ENCODE measurements around the gene OPN5.
"Not testable (repeated sequence)": the region's sequence is repeated elsewhere in the genome, so short reads cannot be mapped to it uniquely, and the experiment has no call there.

The OPN5 gene, protein sequence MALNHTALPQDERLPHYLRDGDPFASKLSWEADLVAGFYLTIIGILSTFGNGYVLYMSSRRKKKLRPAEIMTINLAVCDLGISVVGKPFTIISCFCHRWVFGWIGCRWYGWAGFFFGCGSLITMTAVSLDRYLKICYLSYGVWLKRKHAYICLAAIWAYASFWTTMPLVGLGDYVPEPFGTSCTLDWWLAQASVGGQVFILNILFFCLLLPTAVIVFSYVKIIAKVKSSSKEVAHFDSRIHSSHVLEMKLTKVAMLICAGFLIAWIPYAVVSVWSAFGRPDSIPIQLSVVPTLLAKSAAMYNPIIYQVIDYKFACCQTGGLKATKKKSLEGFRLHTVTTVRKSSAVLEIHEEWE

DNA sequence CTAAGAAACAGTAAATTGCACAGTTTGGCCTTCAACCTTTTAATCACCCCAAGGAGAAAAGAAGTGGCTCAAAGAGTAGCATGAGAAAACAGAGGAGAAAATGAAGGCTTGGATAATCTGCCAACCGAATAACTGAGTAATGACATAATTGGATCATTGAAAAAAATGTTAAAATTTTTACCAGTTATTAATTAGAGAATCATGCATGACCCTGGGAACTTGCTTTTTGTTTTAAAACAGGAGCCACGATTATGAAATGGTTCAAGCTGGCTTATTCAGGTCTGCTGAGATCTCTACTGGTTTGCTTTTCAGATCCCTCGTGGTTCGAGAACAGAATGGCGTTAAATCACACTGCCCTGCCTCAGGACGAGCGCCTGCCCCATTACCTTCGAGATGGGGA lies at the start of gene OPN5:
OPN5 (plus strand) TSS at position 301 of the 400 bp plus-strand sequence; CDS start at position 336, 35 bp downstream.
- no peak for DNase-seq

DNA sequence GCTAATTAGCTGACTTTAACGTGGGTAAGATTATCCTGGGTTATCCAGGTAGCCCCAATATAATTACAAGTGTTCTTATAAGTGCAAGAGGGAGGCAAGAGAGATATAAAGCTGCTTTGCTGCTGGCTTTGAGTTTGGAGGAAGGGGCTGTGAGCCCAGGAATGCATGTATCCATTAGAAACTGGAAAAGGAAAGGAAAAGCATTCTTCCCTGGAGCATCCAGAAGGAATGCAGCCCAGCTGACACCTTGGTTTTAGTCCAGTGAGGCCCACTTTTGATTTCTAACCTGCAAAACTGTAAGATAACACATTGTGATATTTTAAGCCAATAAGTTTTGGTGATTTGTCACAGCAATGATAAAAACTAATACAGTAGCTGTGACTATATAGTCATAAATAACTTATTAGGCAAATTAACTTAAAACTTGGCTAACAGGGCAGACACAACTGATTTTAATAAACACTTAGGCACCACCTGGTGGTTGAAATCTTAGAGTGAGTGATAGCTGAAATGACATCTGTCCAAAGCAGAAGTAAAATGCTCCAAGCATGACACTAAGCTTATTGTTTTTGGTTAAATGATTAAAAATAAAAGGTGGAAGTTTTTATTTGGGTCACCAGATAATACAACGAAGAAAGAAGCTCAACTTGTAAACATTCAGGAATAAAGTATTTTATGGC lies 47.8 kb upstream of the OPN5 start:
- no peak for DNase-seq

DNA sequence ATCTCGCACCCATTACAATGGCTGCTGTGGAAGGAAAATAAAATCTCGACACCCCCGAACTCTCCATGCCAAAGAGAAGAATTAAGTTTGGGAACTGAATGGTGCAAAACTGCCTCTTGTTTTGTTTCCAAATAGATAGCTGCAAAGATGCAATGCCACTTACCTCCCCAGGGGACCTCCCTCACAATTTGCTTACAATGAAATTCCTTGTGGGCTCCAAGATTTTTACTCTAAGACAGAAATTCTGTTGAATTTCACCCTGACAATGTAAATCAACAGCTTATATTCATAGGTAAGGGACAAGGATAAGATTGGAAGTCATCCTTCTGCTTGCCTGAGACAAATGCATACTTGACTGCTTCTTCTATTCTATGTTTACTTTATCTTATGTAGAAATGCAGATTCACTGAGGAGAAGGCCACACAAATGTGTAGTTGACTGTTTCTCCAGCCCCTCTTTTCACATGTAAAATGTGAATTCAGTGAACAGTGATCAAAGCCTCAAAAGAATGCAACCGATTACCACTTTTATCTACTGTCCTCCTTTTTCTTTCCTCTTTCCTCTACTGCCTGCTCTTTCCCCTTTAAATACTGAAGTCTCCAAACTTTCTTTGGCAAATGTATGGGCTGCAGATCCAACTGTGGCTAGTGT lies 46.9 kb upstream of the OPN5 start:
- no peak for DNase-seq

DNA sequence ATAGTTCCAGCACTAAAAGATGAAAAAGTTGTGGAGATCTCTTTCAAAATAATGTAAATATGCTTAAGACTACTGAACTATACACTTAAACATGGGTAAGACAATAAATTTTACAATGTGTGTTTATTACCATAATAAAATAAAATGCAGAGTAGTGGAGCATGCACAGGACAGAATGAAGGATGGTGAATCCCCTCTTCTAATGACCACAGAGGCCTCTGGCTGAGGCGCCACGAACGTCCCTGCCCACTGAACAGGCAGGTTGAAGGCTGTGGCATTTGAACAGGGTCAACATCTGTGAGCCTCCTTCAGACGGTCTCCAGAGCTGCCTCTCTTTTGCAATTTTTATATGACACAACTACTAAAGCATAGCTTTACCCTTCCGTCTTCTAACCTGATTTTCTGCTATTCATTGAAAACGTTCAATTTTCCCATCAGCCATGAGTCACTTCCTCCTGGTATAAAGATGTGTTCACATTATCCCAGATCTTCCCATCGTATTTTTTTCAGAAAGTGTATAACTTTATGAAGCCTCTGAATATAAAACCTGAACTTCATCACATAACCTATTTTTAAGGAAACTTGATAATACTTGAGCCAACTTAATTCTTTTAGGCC lies 45.6 kb upstream of the OPN5 start:
- no peak for DNase-seq

DNA sequence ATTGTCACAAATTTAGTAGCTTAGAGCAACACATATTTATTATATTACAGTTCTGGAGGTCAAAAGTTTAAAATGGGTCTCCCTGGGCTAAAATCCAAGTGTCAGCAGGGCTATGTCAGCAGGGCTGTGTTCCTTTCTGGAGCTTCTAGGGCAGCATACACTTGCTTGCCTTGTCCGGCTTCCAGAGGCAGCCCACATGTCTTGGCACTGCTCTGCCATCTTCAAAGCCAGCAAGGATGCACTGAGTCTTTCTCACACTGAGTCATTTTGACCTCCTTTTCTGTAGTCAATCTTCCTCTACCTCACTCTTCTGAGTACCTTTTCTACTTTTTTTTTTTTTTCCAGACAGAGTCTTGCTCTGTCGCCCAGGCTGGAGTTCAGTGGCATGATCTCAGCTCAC lies 44.4 kb upstream of the OPN5 start:
- DNase-seq, result no peak

DNA sequence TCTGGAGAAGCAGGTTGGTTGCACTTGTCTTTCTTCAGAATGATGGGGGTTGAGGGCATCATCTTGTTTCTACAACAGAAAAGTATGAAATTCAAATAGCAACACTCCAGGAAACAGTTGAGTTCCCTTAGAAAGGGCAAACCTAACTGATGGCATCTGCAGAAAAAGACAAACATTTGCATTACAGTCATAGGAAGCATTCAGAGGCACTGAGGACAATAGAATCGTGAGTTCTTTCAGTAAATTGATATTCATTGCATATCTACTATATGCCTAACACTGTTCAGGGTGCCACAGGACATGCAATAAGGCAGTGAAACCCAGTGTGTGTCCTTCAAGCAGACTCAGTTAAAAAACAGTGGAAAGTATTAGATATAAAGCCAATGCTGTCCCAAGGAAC lies 41.1 kb upstream of the OPN5 start:
- DNase-seq, result no peak

DNA sequence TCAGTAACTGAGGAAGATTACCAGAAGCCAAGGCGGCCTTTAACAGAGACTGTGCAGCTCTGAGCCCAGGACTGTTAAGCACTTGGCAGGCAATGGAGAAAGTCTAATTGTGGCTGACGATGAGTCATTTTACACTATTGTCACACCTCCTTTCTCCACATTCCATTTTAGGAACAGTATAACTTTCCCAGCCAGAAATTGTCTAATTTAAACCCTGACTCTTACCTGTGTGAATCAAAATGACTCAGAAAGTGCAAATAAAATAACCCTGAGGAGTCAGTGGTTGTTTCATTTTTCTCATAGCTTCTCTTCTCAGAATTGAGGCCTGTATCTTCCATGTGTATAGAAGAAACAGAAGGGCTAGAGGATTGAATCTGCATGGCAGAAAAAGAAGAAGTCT lies 40.0 kb upstream of the OPN5 start:
- no peak for DNase-seq

DNA sequence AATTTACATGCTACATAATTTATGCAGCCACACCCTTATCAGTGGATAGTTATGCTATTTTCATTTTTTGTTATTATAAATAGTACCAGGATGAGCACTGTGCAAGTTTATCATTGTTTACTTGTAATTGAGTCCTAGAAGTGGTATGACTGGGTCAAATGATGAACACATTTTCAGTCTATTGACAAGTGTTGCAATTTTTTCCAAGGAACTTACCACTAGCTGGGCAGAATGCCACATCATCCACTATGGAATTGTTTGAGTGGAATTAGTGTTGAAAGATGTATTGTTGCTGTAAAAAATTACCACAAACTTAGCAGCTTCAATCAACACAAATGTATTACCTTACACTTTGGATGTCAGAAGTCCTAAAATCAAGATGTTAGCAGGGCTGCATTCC lies 38.1 kb upstream of the OPN5 start:
- DNase-seq, result no peak

DNA sequence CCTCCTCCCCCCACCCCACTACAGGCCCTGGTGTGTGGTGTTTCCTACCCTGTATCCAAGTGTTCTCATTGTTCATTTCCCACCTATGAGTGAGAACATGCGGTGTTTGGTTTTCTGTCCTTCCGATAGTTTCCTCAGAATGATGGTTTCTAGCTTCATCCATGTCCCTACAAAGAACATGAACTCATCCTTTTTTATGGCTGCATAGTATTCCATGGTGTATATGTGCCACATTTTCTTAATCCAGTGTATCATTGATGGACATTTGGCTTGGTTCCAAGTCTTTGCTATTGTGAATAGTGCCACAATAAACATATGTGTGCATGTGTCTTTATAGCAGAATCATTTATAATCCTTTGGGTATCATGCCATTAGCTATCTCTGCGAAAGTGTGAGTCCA lies 36.6 kb upstream of the OPN5 start:
- DNase-seq, result not testable (repeated sequence)

DNA sequence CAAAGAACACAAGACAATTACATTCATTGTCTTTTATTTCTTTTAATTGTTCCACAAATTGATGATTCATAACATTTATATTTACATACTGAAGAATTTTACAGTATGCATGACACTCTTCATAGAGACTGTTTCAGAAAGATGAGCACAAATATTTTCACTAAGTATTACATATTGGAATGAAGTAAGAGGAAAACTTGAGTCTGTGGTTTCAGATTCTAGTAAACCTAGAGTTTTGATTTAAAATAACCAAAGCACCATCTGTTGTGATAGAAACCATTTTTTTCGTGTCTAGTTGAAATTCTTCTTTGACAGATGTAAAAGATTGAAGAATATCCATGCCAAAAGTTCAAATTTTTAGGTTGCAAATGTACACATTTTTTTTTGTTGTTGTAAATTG lies 32.1 kb upstream of the OPN5 start:
- no peak for DNase-seq

DNA sequence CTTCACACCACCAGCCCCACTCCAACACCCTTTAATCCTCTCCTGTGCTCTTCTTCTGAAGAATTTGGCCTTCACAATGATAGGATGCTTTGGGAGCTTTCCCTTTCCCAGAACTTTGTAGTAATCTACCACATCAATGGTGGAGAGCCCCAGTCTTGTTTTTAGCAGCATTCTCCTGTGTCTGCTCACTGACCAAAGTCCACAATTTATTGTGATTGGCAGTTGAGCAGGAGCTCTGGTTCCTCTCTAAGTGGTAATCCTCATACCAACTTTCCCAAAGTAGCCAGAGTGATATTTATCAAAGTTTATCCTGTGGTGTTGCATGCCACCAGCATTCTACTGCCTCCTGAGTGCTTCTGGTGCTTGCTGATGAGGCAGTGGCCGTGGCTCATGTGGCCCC lies 29.0 kb upstream of the OPN5 start:
- DNase-seq, result no peak

DNA sequence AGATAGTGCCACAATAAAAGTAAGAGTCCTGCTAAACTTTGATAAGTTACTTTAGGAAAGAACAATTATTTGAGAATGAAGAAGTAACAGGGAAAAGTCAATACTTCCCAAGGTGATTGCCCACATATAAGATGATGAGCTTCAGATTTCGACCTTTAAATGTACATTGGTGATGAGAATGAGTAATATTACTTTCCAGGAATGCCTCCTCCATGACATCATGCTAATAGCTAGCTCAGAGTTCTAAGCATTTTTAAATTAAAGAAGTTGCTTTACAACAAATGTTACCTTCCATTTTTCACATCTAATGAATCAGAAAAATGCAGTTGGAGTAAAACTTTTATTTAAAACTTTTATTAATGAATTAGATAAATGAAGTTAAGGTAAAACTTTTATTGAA lies 22.5 kb upstream of the OPN5 start:
- DNase-seq, result no peak

DNA sequence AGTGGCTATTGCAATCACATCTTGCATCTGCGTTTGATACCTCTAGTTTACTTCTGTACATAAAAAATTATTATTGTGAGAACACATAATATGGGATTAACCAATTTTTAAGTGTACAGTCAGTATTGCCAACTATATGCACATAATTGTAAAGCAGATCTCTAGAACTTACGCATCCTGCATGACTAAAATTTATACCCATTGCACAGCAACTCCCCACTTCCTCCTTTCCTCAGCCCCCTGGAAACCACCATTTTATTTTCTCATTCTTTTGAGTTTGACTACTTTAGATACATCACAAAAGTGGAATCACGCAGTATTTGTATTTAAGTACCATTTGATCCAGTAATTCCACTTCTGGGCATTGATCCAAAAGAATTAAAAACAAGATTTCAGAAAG lies 19.3 kb upstream of the OPN5 start:
- DNase-seq, result no peak

DNA sequence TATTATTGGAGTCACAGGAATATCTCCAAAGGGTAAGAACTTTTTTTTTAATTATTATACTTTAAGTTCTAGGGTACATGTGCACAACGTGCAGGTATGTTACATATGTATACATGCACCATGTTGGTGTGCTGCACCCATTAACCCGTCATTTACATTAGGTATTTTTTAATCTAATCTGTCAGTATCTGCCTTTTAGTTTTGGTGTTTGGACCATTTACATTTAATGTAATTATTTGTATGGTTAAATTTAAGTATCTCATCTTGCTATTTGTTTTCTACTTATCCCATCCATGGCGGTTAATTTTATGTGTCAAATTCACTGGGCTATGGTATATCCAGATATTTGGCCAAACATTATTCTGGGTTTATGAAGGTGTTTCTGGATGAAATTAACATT lies 15.4 kb upstream of the OPN5 start:
- no peak for DNase-seq

DNA sequence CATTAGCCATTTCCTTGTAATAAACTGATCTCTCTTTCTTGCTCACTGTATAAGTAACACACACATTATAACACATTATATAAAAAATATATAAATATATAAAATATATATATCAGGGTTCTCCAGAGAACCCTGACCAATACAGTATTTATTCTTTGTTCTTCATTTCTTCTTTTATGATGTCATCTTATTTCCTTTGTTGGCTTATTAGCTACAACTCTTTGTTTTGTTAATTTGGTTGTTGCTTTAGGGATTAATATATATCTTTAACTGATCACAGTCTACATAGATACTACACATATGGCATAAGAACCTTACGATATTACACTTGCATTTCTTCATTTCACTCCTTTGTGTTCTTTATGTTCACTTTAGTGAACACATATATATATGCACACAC lies 14.7 kb upstream of the OPN5 start:
- DNase-seq, result no peak

DNA sequence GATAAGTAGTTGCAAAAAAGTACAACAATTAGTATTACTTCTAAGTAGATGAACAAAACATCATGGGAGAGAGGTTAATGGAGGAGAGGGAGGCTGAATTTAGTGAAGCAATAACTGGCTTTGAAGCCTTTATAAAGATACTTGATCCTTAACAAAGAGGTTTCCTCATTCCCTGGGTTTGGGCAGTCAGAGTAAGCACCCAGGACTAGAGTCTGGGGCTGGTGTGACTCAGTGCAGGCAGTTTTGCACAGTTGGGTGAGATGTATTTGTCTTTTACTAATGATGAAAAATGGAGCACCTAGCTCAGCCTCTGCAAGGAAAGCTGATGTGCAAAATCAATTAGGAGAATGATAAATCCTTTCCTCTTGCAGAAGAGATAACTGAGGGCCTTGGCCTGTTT lies 11.8 kb upstream of the OPN5 start:
- DNase-seq, result no peak

DNA sequence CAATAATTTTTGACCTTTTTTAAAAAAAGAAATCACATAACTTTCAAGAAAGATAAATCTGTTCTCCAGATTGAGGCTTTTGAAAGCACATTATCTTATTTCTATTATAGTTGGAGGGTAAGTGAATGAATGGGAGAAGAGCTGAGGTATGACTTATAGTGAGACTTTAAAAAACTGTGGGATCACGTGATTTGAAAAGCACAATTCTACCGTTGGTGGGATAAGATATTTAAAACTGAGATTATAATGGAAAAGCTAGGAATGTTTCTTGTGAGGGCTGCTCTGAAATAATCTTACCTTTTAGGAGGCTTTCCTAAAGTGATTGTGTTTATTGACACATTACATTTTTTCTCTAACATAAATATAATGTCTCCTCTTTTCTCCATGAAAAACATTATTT lies 9.5 kb upstream of the OPN5 start:
- no peak for DNase-seq

DNA sequence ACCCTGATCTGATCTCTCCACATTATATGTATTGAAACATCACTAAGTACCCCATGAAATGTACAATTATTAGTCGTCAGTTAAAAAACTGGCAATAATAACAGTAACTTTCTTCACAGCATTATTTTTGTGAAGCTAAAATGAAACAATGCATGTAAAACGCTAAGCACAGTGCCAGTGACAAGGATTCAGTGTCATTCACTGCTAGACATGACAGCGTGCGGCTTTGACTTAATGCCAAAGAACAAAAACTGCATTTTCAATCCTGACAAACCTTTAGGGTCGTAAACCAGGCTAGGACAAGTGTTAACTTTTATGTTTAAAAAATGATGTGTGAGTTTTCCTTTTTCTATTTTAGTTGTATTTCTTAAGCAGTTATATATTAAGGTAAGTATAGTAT lies 8.8 kb upstream of the OPN5 start:
- no peak for DNase-seq

DNA sequence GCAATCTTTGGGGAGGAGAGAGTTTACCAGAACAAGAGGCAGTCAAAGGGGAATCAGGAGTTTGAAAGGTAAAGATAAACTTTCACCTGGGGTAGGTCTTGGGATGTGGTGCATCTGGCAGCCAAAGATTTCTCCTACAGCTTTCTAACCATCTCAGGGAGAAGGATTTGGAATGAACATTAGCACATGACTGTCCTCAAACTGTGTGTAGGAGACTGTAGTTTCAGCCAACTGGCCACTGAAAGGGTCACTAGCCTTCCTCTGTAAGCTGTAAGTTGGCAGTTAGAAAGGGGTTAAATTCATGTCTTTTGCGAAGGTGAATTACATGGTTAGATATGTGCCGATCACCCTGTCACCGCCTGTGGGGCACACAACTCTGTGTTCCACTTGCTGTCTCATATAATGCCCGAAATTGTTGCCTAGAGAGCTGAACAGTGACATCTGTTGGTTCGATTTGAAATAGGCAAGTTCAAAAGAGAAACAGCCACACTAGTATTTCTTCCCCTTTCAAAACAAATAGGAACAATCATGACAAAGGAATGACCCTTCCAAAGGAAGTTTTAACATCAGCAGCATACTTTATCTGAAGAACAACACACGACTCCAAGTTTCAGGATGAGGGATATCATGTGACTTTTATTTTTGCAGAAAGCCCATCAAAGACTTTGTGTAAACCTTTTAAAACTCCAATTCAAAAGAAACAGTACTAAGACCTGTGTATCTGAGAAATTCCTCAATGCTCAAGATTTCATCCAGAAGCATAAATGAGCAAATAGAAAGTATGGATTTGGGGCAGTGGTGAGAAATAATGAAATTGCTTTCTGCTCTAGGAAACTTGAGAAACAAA lies 1.1 kb upstream of the OPN5 start:
- DNase-seq, result no peak

DNA sequence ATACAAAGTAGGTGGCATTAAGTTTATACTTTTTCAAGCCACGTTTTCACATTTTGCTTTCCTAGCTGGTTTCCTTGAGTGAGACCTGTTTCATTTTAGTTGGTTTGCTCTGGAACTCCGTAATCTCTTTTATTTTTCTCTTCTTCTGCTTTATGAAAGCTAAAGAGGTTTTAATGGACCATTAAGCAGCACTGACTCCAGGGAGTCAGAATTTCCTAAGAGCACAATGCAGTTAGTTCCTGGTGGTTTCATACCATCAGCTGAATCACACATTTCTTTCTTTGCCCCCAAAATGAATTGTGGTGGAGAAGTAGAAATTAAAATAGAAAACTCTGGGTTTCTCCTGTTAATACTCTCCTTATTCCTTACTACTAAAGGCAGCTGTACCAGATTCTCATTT lies 3.4 kb downstream of the OPN5 start:
- DNase-seq, result no peak

DNA sequence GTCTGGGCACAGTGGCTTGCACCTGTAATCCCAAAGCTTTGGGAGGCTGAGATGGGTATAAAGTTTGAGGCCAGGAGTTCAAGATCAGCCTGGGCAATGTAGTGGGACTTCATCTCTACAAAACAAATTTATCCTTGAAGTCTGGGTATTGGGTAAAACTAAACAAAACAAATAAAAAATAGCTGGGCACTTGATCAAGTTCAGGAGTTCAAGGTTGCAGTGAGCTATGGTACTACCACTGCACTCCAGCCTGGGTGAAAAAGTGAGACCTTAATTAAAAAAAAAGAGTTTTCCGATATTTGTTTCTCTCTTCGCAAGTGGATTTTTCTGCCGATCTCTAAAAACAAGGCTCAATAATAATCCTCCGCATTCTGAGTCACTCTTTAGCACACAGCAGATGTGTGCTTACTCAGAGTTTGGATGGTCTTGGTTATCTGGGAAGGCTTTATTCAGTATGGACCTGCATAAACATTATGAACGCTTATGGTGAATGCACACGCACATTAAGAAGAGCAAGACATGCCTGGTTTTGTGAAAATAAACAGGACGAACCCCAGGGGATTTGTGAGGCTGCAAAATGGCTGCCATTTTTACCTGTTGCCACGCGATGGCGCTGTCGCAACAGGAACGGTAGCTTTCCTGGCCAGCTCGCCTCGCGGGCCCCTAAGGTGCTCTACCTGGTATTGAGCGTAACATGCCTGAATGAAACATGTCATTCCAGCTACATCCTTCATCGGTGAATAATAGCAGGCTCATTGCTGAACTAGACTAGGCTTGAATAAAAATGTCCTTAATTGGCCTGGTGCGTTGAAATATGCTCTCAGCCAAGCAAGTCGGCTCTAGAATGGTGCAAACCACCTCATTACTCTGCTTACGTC lies 6.0 kb downstream of the OPN5 start:
- peak; percentile 81 for DNase-seq

DNA sequence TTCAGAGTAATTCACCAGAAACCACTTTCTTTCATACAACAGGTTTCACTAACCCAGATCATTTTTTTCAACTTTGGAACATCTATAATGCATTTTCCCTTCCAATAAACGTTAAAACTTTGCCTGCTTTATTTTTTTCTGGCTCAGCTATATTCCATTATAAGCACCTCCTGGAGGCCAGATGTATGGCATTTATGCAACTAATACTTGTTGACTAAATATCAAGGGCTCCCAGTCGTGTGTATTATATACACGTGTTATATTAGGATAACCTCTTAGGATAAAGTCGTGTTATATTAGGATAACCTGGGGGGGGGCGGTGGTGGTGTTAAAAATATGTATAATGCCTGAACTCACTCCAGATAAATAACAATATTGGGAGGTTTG lies 6.7 kb downstream of the OPN5 start:
- no peak for DNase-seq

Measured in activated CD8-positive, alpha-beta memory T cell treated with anti-CD3 and anti-CD28 coated beads, Interleukin-2, amount 50 U/mL, for 48 hours (primary cell).